GM12878 (cell line): ENCODE data around the gene LGALS3. TPM values are rescaled to one million over a fixed set of nuclear protein-coding genes. Genes with fewer than 3 reads are reported as not detected.

Source experiments
- ATAC-seq: fragments of 200-7000 bp; cut with Tn5 transposase; 3 replicates; pipeline ENCODE4 v1.9.1; 2020; ENCODE audit warnings: mild to moderate bottlenecking, moderate library complexity
- BruUV-seq: library from RNA; stranded (reverse); fragments of 400-500 nt; replicated peaks from 2 replicates; lab custom pipeline; 2021; lab: Mats Ljungman, UMichigan
- CTCF ChIA-PET: fragments of 300-600 bp; sonication (Branson Sonifier 250); formaldehyde crosslinking; extraction: SDS; loops from one replicate; lab custom pipeline; 2021; ENCODE audit warnings: inconsistent platforms; lab: Yijun Ruan, JAX
- POLR2A ChIA-PET: fragments of 350-600 bp; formaldehyde crosslinking; extraction: SDS; loops from one replicate; lab custom pipeline; 2021; ENCODE audit warnings: inconsistent platforms; lab: Charles Lee
- RAD21 ChIA-PET: fragments of 300-600 bp; sonication (Branson Sonifier 250); formaldehyde crosslinking; loops from one replicate; lab custom pipeline; 2023; ENCODE audit warnings: antibody characterized with exemption; ENCODE audit not compliant: unreplicated experiment; lab: Charles Lee
- SMC1A ChIA-PET: fragments of 300-600 bp; sonication (Branson Sonifier 250); formaldehyde crosslinking; loops from one replicate; lab custom pipeline; 2023; ENCODE audit not compliant: unreplicated experiment, uncharacterized antibody; lab: Charles Lee
- DNase-seq: peaks from one replicate; pipeline ENCODE4 v3.0.0-alpha.2; 2011; ENCODE audit warnings: low read depth, low spot score
- FAIRE-seq: peaks from 3 replicates; lab custom pipeline; 2011; peaks lifted over from hg19 to GRCh38; lab: Jason Lieb, UNC
- H2AFZ ChIP-seq: 2 replicates; pipeline ENCODE4 v1.6.0; 2011; ENCODE audit warnings: low read depth, low read length, control low read depth; ENCODE audit not compliant: control insufficient read depth
- H3K27ac ChIP-seq: 2 replicates; pipeline ENCODE4 v1.5.1; 2011; ENCODE audit warnings: control low read depth; ENCODE audit not compliant: control insufficient read depth, insufficient read depth
- H3K27me3 ChIP-seq, 2 experiments: replicated peaks in 1 of 2; 2 replicates each; pipeline versions ENCODE4 v1.6.0 to v1.6.1; 2011; ENCODE audit warnings: low read length in 1 of 2; ENCODE audit not compliant: control insufficient read depth in 2 of 2, insufficient read depth in 2 of 2
- H3K36me3 ChIP-seq, 2 experiments: 2 replicates each; pipeline ENCODE4 v1.5.1; 2011; ENCODE audit warnings: low read length in 1 of 2; ENCODE audit not compliant: control insufficient read depth in 2 of 2, insufficient read depth in 2 of 2
- H3K4me1 ChIP-seq: 2 replicates; pipeline ENCODE4 v1.6.1; 2011; ENCODE audit warnings: mild to moderate bottlenecking, low read length, moderate library complexity, mixed read lengths; ENCODE audit not compliant: control insufficient read depth, insufficient read depth
- H3K4me2 ChIP-seq: 2 replicates; pipeline ENCODE4 v1.6.0; 2011; ENCODE audit warnings: control low read depth; ENCODE audit not compliant: control insufficient read depth, insufficient read depth
- H3K4me3 ChIP-seq: fragments of 200-600 bp; sonication (generic); 2 replicates; pipeline ENCODE4 v1.5.1; 2016
- H3K79me2 ChIP-seq: 2 replicates; pipeline ENCODE4 v1.6.0; 2011; ENCODE audit warnings: low read length; ENCODE audit not compliant: control insufficient read depth, insufficient read depth
- H3K9ac ChIP-seq: 2 replicates; pipeline ENCODE4 v1.8.0; 2011; ENCODE audit warnings: low read length, control low read depth, mixed read lengths; ENCODE audit not compliant: control insufficient read depth, insufficient read depth
- H3K9me3 ChIP-seq: replicated peaks from 3 replicates; pipeline ENCODE4 v1.5.1; 2011; ENCODE audit warnings: mild to moderate bottlenecking, low read length; ENCODE audit not compliant: control insufficient read depth, insufficient read depth
- H4K20me1 ChIP-seq: 2 replicates; pipeline ENCODE4 v1.6.0; 2011; ENCODE audit not compliant: control insufficient read depth, insufficient read depth
- BCL11A ChIP-seq: IDR thresholded peaks from 2 replicates; pipeline ENCODE4 v1.6.1; 2011; ENCODE audit warnings: low read depth, low read length
- CHD2 ChIP-seq: IDR thresholded peaks from 2 replicates; pipeline ENCODE4 v1.6.1; 2011; ENCODE audit warnings: low read depth, low read length, improper control_type of control experiment, borderline replicate concordance
- CREB1 ChIP-seq: IDR thresholded peaks from 2 replicates; pipeline ENCODE4 v1.6.1; 2012; ENCODE audit warnings: low read depth, mild to moderate bottlenecking, inconsistent platforms
- KLF5 ChIP-seq: fragments of 450-650 bp; IDR thresholded peaks from 2 replicates; pipeline ENCODE4 v1.6.1; 2014; ENCODE audit warnings: mild to moderate bottlenecking; ENCODE audit not compliant: partially characterized antibody
- MYC ChIP-seq: IDR thresholded peaks from 2 replicates; pipeline ENCODE4 v1.6.1; 2011; ENCODE audit warnings: mild to moderate bottlenecking, low read length, moderate library complexity, inconsistent platforms; ENCODE audit not compliant: insufficient read depth, insufficient replicate concordance, insufficient read length, severe bottlenecking
- NR2F1 ChIP-seq: fragments of 450-650 bp; conservative IDR thresholded peaks from 2 replicates; pipeline ENCODE4 v1.6.1; 2017; ENCODE audit warnings: mild to moderate bottlenecking
- SIN3A ChIP-seq: IDR thresholded peaks from 2 replicates; pipeline ENCODE4 v1.6.1; 2012; ENCODE audit warnings: low read depth, low read length, improper control_type of control experiment
- SP1 ChIP-seq: IDR thresholded peaks from one replicate; pipeline ENCODE4 v1.6.1; 2011; ENCODE audit warnings: low read depth, low read length
- STAT3 ChIP-seq: IDR thresholded peaks from 2 replicates; pipeline ENCODE4 v1.6.1; 2011; ENCODE audit warnings: low read depth, low read length, improper control_type of control experiment
- ZNF687 ChIP-seq: fragments of 450-650 bp; IDR thresholded peaks from 2 replicates; pipeline ENCODE4 v1.6.1; 2017; ENCODE audit warnings: mild to moderate bottlenecking, moderate library complexity
- WGBS: methylation state at CpG from one replicate; pipeline ENCODE4 v1.1.6; 2016; ENCODE audit warnings: low lambda C conversion rate; ENCODE audit not compliant: insufficient replicate concordance, insufficient coverage; ENCODE audit errors: missing lambda C conversion rate; 5-methylcytosine and 5-hydroxymethylcytosine counted together
- in situ Hi-C: fragments of 300-500 bp; cut with MboI; formaldehyde crosslinking; loops from 9 replicates; pipeline ENCODE4 v1.14.3; 2018; ENCODE audit warnings: mixed read lengths
- intact Hi-C: fragments of 100-400 bp; cut with micrococcal nuclease; formaldehyde crosslinking; loops from one replicate; pipeline ENCODE4 v1.14.2; 2022; ENCODE audit not compliant: unreplicated experiment
- polyA plus RNA-seq, 11 experiments: library from polyadenylated mRNA; depleted of rRNA in 4 of 11; unstranded in 6 of 11; stranded (reverse) in 5 of 11; fragments of >200 nt; fragmentation: Nextera tagmentation in 4 of 11; fragmentation: Illumina TruSeq in 1 of 11; extraction: Ambion mirVana in 4 of 11; extraction: Trizol in 1 of 11; gene quantifications; 1 replicate in 1 of 11; 2 replicates in 10 of 11; pipeline versions ENCODE4 v1.2.1 to v1.2.3, GENCODE V29; 2011 to 2016; ENCODE audit warnings: inconsistent platforms in 2 of 11, missing spikeins in 2 of 11, low read depth in 1 of 11
- total RNA-seq, 4 experiments: library from RNA; depleted of rRNA in 3 of 4; stranded (reverse); fragments of >200 nt in 3 of 4; fragmentation: Illumina TruSeq in 1 of 4; extraction: Trizol in 1 of 4; gene quantifications; 2 replicates each; pipeline versions ENCODE4 v1.2.1 to v1.2.3, GENCODE V29; 2013 to 2021
- TF ChIP-seq, protein P1 (sequence below): fragments of 450-650 bp; IDR thresholded peaks from 2 replicates; pipeline ENCODE4 v1.6.1; 2017; ENCODE audit warnings: low read depth, mild to moderate bottlenecking, moderate library complexity
- TF ChIP-seq, protein P2 (sequence below): IDR thresholded peaks from 2 replicates; pipeline ENCODE4 v1.6.1; 2012; ENCODE audit warnings: low read depth, low read length, improper control_type of control experiment
- TF ChIP-seq, protein P3 (sequence below): IDR thresholded peaks from 2 replicates; pipeline ENCODE4 v1.6.1; 2012; ENCODE audit warnings: improper control_type of control experiment, low read depth, low read length; ENCODE audit not compliant: insufficient replicate concordance

The LGALS3 gene
- total and polyA plus RNA-seq, 10 of the 15 experiments (the other 5 are each of a cell fraction or from before 2014, with no cell fraction given): 1.5 to 34.2 (median 18.4) TPM

- POLR2A ChIA-PET: no interaction called here
- no peaks in the 10 kb centered on the region for H3K27me3 ChIP-seq
- no peak for DNase-seq
- in situ Hi-C loops (no loop called here), intact Hi-C loops (no loop called here)
- no peak overlapping the region for H3K4me2 ChIP-seq
- H3K27ac ChIP-seq: no peak overlapping the region
- CTCF ChIA-PET: interaction anchor here (0.6 to 1.2 kb wide), 2 partner anchors 11 to 46 kb away, joined by 4 read pairs; no protein-coding TSS in a partner anchor
- no peak overlapping the region for H3K9ac ChIP-seq
- no peaks in the 10 kb centered on the region for H3K4me1 ChIP-seq
- ATAC-seq: no peak
- RAD21 ChIA-PET: no interaction called here
- BruUV-seq: no TSS peak
- no peaks in the 10 kb centered on the region for H3K9me3 ChIP-seq
- no peaks in the 10 kb centered on the region for H3K79me2 ChIP-seq
- H3K4me3 ChIP-seq: no peak overlapping the region
- H4K20me1 ChIP-seq: no peaks in the 10 kb centered on the region
- H3K36me3 ChIP-seq: no peaks in the 10 kb centered on the region
- SMC1A ChIA-PET: interaction anchor here (1.1 kb wide), 1 partner anchor 46 kb away, joined by 3 read pairs; no protein-coding TSS in a partner anchor
- H2AFZ ChIP-seq: no peak overlapping the region
- WGBS: 46% methylated on average over 2 of the region's 2 CpGs
- FAIRE-seq: no peak
- TF ChIP-seq, protein P1, sequence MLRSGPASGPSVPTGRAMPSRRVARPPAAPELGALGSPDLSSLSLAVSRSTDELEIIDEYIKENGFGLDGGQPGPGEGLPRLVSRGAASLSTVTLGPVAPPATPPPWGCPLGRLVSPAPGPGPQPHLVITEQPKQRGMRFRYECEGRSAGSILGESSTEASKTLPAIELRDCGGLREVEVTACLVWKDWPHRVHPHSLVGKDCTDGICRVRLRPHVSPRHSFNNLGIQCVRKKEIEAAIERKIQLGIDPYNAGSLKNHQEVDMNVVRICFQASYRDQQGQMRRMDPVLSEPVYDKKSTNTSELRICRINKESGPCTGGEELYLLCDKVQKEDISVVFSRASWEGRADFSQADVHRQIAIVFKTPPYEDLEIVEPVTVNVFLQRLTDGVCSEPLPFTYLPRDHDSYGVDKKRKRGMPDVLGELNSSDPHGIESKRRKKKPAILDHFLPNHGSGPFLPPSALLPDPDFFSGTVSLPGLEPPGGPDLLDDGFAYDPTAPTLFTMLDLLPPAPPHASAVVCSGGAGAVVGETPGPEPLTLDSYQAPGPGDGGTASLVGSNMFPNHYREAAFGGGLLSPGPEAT: no peak
- TF ChIP-seq, protein P2, sequence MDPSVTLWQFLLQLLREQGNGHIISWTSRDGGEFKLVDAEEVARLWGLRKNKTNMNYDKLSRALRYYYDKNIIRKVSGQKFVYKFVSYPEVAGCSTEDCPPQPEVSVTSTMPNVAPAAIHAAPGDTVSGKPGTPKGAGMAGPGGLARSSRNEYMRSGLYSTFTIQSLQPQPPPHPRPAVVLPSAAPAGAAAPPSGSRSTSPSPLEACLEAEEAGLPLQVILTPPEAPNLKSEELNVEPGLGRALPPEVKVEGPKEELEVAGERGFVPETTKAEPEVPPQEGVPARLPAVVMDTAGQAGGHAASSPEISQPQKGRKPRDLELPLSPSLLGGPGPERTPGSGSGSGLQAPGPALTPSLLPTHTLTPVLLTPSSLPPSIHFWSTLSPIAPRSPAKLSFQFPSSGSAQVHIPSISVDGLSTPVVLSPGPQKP: no peak
- TF ChIP-seq CHD2 (no peak), ZNF687 (no peak), SIN3A (no peak), STAT3 (no peak), NR2F1 (no peak), KLF5 (no peak), BCL11A (no peak), MYC (no peak), CREB1 (no peak), SP1 (no peak)
- TF ChIP-seq, protein P3, sequence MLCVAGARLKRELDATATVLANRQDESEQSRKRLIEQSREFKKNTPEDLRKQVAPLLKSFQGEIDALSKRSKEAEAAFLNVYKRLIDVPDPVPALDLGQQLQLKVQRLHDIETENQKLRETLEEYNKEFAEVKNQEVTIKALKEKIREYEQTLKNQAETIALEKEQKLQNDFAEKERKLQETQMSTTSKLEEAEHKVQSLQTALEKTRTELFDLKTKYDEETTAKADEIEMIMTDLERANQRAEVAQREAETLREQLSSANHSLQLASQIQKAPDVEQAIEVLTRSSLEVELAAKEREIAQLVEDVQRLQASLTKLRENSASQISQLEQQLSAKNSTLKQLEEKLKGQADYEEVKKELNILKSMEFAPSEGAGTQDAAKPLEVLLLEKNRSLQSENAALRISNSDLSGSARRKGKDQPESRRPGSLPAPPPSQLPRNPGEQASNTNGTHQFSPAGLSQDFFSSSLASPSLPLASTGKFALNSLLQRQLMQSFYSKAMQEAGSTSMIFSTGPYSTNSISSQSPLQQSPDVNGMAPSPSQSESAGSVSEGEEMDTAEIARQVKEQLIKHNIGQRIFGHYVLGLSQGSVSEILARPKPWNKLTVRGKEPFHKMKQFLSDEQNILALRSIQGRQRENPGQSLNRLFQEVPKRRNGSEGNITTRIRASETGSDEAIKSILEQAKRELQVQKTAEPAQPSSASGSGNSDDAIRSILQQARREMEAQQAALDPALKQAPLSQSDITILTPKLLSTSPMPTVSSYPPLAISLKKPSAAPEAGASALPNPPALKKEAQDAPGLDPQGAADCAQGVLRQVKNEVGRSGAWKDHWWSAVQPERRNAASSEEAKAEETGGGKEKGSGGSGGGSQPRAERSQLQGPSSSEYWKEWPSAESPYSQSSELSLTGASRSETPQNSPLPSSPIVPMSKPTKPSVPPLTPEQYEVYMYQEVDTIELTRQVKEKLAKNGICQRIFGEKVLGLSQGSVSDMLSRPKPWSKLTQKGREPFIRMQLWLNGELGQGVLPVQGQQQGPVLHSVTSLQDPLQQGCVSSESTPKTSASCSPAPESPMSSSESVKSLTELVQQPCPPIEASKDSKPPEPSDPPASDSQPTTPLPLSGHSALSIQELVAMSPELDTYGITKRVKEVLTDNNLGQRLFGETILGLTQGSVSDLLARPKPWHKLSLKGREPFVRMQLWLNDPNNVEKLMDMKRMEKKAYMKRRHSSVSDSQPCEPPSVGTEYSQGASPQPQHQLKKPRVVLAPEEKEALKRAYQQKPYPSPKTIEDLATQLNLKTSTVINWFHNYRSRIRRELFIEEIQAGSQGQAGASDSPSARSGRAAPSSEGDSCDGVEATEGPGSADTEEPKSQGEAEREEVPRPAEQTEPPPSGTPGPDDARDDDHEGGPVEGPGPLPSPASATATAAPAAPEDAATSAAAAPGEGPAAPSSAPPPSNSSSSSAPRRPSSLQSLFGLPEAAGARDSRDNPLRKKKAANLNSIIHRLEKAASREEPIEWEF: no peak
These were observed 14.3 kb upstream of the LGALS3 start for GRCh38 chr14:55114720-55115119.
